GM12864 (cell line): Measurements from ENCODE around the gene LTBP1.

Experiments
- DNase-seq: peaks from one replicate; pipeline ENCODE4 v3.0.0-alpha.2; 2011; ENCODE audit warnings: low read depth
- H3K4me3 ChIP-seq: 2 replicates; pipeline ENCODE4 v1.5.1; 2011; ENCODE audit warnings: mild to moderate bottlenecking, low read depth, low read length, control low read depth
- TF ChIP-seq, protein P1 (sequence below): IDR thresholded peaks from 2 replicates; pipeline ENCODE4 v1.5.1; 2011; ENCODE audit warnings: low read depth, mild to moderate bottlenecking, moderate library complexity, low read length, control low read depth, inconsistent platforms; ENCODE audit errors: missing control alignments

The LTBP1 gene

DNA sequence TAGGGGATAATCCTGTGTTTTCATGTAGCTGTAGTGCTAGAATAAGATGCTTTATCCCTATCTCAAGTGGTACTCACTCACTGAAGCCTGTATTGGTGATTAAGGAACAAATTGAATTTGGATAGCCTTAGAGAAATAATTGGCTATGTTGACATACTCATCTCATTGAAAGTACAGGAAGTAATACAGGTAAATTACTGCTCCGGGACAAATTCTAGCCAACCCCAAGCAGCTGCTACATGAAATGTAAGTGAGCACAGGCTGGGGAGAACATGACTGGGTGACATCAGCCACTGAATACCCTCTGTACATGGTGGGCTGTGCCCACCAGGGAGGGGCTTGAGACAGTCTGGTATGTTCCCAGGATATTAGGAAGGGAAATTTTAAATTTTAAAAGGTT is 341.3 kb downstream of the LTBP1 start:
- TF ChIP-seq, protein P1, sequence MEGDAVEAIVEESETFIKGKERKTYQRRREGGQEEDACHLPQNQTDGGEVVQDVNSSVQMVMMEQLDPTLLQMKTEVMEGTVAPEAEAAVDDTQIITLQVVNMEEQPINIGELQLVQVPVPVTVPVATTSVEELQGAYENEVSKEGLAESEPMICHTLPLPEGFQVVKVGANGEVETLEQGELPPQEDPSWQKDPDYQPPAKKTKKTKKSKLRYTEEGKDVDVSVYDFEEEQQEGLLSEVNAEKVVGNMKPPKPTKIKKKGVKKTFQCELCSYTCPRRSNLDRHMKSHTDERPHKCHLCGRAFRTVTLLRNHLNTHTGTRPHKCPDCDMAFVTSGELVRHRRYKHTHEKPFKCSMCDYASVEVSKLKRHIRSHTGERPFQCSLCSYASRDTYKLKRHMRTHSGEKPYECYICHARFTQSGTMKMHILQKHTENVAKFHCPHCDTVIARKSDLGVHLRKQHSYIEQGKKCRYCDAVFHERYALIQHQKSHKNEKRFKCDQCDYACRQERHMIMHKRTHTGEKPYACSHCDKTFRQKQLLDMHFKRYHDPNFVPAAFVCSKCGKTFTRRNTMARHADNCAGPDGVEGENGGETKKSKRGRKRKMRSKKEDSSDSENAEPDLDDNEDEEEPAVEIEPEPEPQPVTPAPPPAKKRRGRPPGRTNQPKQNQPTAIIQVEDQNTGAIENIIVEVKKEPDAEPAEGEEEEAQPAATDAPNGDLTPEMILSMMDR: no peak
- no peak for DNase-seq
- no peak overlapping the region for H3K4me3 ChIP-seq

DNA sequence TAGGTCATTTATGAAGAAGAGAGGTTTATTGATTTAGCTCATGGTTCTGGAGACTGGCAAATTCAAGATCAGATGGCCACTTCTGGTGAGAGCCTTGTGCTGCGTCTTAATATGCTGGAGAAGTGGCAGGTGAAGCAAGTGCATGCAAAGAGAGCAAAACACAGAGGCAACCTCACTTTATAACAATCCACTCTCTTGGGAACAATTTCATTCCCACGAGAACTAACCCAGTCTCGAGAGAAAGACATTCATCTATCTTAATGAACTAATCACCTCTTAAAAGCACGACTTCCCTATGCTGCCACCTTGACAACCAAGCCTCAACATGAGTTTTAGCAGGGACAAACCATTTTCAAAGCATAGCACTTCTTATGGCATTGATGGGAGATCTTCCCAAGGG is 343.2 kb downstream of the LTBP1 start:
- TF ChIP-seq, protein P1: no peak
- no peak for DNase-seq
- H3K4me3 ChIP-seq: no peak overlapping the region

DNA sequence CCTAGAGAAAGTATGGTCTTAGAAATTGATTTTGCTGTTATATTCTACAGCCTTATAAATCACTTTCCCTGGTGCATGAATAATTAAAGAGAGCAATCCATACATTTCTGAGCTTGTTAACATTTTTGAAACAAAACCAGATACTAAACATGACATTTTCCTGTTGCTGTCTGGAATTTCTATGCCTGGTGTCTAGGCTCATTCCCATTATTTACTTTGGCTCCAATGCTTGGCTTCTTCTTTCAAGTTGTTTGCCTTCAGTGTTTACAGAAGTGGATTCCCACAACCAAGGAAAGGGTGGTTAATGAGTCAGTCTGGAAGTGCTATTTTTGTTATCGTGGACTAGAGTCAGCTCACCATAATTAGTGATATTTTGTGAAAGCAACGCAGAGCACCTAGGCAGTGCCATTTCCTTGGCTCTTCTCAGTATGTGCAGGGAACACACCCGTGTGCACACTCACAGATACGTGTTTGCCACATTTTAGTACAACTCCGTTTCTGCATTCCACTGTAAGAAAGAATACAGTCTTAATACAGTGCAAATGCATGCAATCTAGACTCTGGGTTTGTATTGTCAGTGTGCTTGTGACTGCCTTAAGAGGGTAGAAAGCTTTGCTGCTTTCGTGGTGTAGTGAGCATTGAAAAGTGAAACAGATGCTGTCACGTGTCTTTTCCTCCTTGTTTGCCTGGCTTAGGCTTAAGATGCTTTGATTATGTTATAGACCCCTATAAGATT is 344.7 kb downstream of the LTBP1 start:
- TF ChIP-seq, protein P1: no peak
- H3K4me3 ChIP-seq: no peak overlapping the region
- DNase-seq: no peak

DNA sequence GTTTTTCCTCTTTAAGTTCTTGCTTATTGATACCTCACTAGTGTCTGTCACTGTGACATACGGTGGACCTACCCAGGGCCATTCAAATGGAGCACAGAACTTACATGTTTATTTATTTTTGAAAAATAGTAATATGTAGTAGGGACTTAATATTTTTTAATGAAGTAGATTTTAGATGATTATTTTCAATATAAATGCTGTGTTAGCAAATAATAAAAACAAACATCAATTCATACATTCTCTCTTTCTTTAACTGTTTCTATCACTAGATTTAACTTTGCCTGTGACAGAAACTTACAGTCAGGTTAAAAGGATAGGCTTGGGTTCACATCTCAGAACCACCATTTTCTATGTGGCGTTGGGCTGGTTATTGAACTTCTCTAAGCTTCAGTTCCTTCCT is 345.3 kb downstream of the LTBP1 start:
- no peak for DNase-seq
- H3K4me3 ChIP-seq: no peak overlapping the region
- TF ChIP-seq, protein P1: no peak

DNA sequence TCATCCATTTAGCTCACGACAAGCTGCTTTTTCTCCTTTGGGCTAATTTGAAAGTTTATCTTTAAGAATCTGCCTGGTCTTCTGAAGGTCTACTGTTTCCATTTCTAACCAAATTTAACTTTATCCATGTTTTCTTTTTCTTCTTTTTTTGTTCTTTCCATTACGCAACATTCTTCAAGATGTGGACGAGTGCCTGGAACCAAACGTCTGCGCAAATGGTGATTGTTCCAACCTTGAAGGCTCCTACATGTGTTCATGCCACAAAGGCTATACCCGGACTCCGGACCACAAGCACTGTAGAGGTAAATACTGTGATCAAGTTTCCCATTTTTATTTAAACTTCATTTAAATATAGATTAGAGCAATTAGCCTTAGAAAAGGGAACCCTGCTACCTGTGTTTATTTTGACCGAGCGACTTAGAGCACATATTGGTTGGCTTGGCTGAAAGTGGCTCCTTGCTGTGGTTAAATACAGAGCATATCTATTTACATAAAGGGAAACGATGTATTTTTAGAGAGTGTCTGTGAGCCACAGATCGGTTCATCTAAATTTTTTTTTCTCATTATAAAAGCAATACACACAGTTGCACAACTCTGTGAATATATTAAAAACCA is 346.3 kb downstream of the LTBP1 start:
- no peak for DNase-seq
- TF ChIP-seq, protein P1: no peak
- no peak overlapping the region for H3K4me3 ChIP-seq

DNA sequence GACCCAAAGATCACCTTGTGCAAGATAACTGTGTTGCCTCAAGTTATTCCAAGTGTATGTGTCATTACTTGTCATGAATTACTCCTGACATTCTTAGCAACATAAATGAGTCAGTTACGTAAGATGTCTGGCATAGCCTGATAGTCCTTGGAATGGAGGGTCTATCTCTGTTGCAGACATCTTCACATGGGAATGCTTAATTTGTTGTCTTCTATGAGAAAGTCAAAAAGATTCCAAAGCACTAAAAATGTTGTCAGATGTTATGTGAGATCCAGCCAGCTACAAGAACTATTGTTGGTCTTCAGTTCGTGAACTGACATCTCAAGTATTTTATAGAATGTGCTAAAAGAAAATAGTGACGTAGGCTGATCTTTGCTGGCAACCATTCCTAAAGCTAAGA is 351.5 kb downstream of the LTBP1 start:
- TF ChIP-seq, protein P1: no peak
- no peak for DNase-seq
- H3K4me3 ChIP-seq: no peak overlapping the region

DNA sequence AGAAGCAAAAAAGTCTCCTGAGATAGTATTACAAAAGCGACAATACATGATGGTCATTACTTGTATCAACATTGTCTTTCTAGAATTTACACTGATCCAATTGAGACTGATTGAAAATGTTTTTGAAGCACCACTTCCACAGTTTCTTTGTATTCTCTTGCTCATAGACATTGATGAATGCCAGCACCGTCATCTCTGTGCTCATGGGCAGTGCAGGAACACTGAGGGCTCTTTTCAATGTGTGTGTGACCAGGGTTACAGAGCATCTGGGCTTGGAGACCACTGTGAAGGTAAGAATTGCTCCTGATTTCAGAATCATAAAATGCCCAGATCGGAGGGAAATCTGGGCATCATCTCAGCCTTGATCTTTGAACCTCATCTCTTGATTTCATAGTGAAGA is 354.6 kb downstream of the LTBP1 start:
- DNase-seq: no peak
- TF ChIP-seq, protein P1: no peak

More for the DNA sequence above, 354.6 kb downstream of the LTBP1 start:
- no peak overlapping the region for H3K4me3 ChIP-seq
